Measurements from ENCODE around the gene CHPF. TPM values are rescaled to one million over a fixed set of nuclear protein-coding genes. Genes with fewer than 3 reads are reported as not detected.

Gene CHPF
- total RNA-seq, 1 donor from 2014 or later: 21.1 TPM

GRCh38 chr2:219533930-219534661, 9.5 kb downstream of the CHPF start:
- intact Hi-C loops (cut with micrococcal nuclease): no loop called here

- intact Hi-C loops (cut with micrococcal nuclease): no loop called here
Measured at GRCh38 chr2:219532378-219532649, 11.3 kb downstream of the CHPF start.

GRCh38 chr2:219531639-219532377, 11.8 kb downstream of the CHPF start:
- intact Hi-C loops (cut with micrococcal nuclease): no loop called here

GRCh38 chr2:219530048-219530963, 13.3 kb downstream of the CHPF start:
- intact Hi-C loops (cut with micrococcal nuclease): loop anchor here (1.0 kb wide), 6 partner anchors 11 to 127 kb away; no protein-coding TSS in a partner anchor

- intact Hi-C loops (cut with micrococcal nuclease): no loop called here
Measured at GRCh38 chr2:219527472-219527871, 16.1 kb downstream of the CHPF start.

DNA sequence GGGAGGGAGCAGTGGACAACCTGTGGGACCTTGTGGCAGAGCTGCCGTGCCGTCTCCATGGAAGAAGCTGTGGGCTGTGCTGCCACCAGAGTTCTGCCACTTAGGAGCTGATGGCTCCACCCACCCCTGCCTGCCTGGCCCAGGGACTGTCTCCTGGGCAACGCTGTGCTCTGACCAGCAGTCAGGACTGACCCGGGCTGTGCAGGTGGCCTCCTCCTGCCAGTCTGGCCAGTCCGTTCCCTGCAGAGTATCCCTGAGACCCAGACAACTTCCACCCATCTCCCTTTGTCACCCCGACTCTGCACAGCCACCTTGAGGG, 16.6 kb downstream of the CHPF start:
- intact Hi-C loops (cut with micrococcal nuclease): no loop called here

DNA sequence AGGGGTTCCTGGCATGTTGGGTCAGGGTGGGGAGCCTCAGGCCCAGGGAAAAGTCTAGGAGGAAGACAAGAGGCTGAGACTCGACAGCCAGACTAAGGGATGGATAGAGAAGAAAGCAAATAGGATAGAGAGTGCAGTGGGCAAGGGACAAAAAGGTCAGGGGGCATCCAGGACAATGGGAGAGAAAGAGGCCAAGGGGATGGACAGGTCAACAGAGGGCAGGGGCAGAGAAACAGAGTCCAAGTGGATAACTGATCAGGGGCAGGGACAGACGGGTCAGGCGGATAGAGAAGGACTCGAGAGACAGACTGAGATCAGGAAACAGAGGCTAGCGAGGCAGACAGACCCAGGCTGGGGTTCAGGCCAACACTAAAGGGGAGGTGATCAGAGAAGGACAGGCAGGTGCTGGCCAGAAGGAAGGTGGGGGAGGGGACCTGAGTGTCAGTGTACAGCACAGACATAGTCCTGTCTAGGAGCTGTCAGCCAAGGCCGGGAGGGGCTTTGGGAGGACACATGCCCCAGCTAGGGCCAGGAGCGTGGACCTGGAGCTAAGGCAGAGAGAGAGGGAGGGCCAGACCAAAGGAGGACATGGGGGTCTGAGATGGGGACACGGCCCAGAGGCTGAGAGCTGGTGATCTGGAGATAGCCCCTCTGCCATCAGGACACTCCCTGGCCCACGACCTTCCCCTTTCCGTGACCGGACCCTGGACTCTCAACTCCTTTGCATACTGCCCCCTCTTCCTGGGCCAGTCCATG, 17.1 kb downstream of the CHPF start:
- intact Hi-C loops (cut with micrococcal nuclease): no loop called here

DNA sequence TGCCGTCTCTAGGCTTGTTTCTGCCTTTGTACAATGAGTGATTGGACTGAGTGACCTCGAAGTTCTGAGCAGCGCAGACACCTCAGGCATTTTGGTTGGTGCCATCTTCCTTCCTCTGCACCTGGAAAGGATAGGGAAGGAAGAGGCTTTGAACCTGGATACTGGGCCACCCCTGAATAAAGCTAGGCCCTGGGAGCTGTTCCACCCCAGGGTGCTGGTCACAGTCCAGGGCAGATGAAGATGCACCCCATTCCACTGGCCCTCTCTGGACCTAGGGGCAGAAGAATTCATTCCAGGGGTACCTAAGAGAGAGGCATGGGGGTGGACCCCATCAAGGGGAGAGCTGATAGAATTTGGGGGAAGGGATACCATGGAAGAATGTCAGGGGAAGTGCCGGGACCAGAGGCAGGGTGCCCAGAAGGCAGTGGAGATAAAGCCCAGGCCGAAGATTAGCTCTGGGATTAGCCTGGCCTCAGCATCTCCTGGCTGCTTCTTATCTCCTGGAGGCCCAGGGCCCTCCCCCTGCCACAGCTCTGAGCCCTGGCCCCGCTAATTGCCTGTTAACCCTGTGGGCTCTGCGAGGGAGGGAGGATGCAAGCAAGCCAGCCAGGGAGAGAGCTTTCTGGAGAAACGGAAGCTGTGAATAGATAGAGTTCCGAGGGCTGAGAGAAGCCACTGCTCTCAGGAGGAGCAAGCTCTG, 17.9 kb downstream of the CHPF start:
- intact Hi-C loops (cut with micrococcal nuclease): no loop called here

DNA sequence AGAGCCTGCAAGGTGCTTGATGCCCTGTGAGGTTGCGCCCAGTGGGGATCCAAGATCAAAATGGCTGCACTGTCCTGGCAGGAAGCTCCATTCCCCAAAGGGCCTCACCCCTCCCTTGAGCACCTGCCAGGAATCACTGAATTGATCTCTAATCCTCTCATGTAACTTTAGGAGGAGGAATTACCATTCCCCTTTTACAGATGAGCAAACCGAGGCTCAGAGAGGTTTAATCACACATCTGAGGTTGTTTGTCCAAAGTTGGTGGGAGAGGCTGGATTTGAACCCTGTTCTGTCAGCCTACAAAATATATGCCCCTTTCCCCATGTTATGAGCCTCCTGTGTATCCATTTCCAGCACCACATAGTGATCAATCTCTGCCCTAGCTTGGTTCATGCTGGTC, 18.8 kb downstream of the CHPF start:
- intact Hi-C loops (cut with micrococcal nuclease): no loop called here

DNA sequence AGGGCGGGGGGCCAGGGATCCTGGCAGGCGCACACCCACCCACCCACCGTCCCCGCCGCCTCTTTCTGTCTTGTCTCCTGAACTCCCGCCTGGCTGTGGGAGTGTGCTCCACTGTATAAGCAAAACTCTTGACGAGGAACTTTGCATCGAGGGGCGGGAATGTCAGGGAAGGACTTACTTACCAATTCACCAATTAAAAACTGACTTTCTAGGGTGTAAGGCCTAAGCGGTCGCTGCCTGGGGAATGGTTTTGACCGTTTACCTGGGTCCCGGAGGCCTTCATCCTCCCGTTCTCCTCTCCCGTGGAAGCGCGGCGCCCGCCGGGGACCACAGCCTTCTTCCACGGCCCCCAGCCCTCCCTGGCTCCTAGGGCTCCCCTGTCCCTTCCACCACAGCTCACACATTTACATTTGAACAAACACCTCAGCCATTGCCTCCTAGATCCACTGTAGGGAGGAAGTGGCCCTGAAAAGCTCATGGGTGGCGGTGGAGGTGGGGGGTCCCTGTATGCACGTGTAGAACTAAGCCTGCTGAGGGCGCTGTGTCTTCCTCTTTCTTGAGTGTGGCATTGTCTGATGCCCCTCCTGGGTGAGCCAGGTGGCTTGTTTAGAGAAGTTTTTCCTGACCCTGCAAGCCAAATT, 20.5 kb downstream of the CHPF start:
- intact Hi-C loops (cut with micrococcal nuclease): no loop called here

- intact Hi-C loops (cut with micrococcal nuclease): no loop called here
Measured at GRCh38 chr2:219522111-219523030, 21.2 kb downstream of the CHPF start.

DNA sequence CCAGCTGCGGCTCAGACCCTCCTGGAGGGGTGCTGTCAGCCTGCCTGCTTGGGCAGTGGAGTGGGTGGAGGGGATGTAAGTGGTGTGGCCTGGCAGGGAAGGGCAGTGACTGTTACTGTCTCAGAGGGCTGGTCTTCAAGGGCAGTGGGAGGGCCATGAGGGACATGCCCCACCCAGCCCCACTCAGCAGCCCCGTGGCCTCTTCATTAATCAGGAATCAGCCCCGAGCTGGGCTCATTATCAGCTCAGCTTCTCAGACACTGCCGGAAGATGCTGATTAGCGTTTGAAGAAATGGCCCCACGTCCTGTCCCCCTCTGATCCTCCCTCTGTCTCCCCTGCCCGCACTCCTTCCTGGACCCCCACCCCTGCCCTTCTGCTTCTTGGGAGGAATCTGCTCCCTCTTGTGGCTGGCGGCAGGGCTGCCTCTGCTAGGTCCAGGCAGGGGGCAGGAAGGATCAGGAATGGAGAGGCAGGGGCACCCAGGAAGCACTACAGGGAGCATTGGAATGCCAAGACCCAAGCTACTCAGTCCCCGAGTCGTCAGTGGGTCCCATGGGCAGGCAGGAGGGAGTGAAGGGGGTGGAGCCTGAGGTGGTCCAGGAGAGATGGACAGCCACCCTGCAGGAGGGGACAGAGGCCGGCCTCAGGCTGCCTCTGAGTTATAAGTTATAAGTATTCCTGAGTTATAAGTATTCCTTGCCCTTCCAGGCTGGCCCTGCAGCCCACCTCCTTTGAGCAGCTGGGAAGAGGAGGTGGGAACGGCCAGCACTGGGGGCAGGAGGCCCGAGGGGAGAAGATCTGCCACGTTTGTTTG, 22.3 kb downstream of the CHPF start:
- intact Hi-C loops (cut with micrococcal nuclease): no loop called here

DNA sequence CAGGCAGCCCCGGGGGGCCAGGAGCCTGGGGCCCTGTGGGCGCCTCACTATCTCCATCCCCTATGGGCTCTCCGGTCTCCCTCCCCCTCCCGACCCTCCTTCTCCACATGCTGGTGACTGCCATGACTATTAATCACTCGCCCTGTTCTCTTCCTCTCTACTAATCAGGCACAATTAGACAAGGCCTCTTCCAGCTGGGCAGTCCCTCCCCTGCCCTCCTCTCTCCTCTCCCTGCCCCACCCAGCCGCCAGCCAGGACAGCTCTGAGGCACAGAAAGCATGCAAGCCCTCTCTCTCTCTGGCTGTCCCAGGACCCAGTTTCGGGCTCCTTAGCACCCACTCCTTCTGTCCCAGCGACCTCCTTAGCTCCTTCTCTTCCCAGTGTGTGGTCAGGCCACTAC, 23.5 kb downstream of the CHPF start:
- intact Hi-C loops (cut with micrococcal nuclease): no loop called here

DNA sequence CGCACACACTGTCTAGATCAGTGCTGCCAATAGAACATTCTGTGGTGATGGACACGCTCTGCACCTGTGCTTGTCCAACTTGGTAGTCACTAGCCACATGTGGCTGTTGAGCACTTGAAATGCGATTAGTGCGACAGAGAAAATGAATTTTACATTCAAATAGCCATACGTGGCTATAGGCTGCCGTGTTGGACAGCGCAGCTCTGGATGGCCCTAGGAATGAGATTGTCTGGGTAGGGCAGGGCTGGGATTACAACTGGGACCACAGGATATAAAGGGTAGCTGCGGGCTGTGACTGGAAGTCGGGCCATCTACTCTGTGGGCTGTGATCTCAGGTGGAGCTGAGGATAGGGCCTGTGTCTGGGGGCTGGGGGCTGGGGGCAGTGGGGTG, 24.1 kb downstream of the CHPF start:
- intact Hi-C loops (cut with micrococcal nuclease): no loop called here

- intact Hi-C loops (cut with micrococcal nuclease): no loop called here
Measured at GRCh38 chr2:219517954-219518778, 25.4 kb downstream of the CHPF start.

DNA sequence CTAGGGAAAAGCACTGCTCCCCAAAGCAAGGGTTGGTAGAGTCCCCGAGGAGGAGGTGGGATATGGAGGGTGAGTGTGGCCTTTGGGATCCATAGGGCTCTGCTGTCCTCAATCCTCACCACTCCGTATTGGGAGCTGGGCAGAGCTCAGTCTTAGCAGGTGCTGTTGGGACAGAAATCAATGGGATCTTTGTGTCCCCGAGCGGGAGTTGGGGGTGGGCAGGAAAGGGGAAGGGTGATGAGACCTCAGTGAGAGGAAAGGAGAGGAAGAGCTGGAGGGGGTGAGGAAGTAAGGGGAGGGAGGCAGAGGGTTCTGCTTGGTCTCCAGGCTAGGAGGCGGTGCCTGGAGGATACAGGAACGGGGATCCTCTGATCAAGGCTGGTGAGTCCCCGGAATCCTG, 26.7 kb downstream of the CHPF start:
- intact Hi-C loops (cut with micrococcal nuclease): no loop called here

DNA sequence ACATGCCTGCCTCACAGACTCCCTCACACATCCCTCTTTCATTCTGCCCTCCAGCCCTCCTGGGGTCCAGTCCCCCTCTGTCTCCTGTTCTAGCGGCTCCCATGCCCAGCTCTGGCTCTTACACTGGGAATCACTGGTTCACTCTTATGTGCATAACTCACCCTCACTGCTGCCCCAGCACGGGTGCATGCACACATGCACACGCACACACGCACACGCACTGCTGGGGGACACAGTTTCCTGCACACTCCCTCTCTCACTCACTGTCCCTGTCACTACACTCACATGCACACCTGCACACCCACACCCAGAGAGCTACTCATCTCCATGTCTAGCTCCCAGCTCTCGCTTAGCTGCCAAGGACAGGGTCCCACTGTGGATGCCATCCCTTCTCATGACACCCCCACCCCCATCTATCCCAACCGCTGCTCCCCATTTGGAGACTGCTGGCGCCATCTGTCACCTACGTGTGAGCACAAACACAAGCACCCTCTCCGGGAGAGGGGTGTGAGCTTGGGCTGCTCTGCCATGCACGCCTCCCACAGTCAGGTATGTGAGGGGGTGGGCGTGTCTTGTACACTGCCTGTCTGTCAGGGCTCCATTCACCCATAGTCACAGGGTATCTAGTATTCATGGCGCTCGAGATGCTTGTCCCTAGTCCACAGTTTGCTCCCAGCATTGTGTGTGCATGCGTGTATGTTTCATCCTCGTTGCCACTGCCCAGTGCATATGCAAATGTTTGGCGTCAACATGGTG, 27.6 kb downstream of the CHPF start:
- intact Hi-C loops (cut with micrococcal nuclease): no loop called here

Data from T-helper 1 cell treated with Interleukin-12 subunit alpha and Interleukin-12 subunit beta and Interleukin-4 antibody, amounts not matched to agents 30 ng/mL and 1 ng/mL, for 36 hours (primary cell).